Activated CD8-positive, alpha-beta memory T cell treated with anti-CD3 and anti-CD28 coated beads for 1 hour (primary cell): Measurements from ENCODE around the gene FIG4.
"Not testable (repeated sequence)": the region's sequence is repeated elsewhere in the genome, so short reads cannot be mapped to it uniquely, and the experiment has no call there.

ENCODE experiments used
- DNase-seq, 2 donors: peaks; one replicate each; pipeline ENCODE4 v3.0.0-alpha.2; 2020; ENCODE audit warnings: low read depth in 1 of 2; ENCODE audit errors: extremely low read depth in 1 of 2

The FIG4 gene

GRCh38 chr6:109690737-109691621 is at the start of gene FIG4, which contains the start of gene AK9:
Gene FIG4 (plus strand): TSS chr6:109691296. CDS start chr6:109691436, 140 bp downstream.
Gene AK9 (minus strand): TSS chr6:109691202. CDS start chr6:109675745, 15,457 bp downstream.
- DNase-seq: peak; percentile 69 to 81

GRCh38 chr6:109644131-109644530 is 47.0 kb upstream of the FIG4 start:
- DNase-seq: no peak

GRCh38 chr6:109653264-109653663 is 37.8 kb upstream of the FIG4 start:
- no peak for DNase-seq

- no peak for DNase-seq
These were observed 35.3 kb upstream of the FIG4 start for GRCh38 chr6:109655761-109656262.

GRCh38 chr6:109660526-109661320 is 30.4 kb upstream of the FIG4 start:
- DNase-seq: no peak

- DNase-seq: no peak
These were observed 28.9 kb upstream of the FIG4 start for GRCh38 chr6:109662192-109662591.

- no peak for DNase-seq
These were observed 21.3 kb upstream of the FIG4 start for GRCh38 chr6:109669811-109670210.

- DNase-seq: no peak
These were observed 19.4 kb upstream of the FIG4 start for GRCh38 chr6:109671733-109672132.

GRCh38 chr6:109672175-109672574 is 18.9 kb upstream of the FIG4 start:
- DNase-seq: no peak

GRCh38 chr6:109672839-109673238 is 18.3 kb upstream of the FIG4 start:
- no peak for DNase-seq

GRCh38 chr6:109676724-109677123 is 14.4 kb upstream of the FIG4 start:
- no peak for DNase-seq

- no peak for DNase-seq
These were observed 12.9 kb upstream of the FIG4 start for GRCh38 chr6:109678240-109678639.

GRCh38 chr6:109678661-109679505 is 12.2 kb upstream of the FIG4 start:
- DNase-seq: not testable (repeated sequence)

GRCh38 chr6:109686566-109687265 is 4.4 kb upstream of the FIG4 start:
- no peak for DNase-seq

GRCh38 chr6:109687271-109687761 is 3.8 kb upstream of the FIG4 start:
- no peak for DNase-seq

GRCh38 chr6:109690373-109690736 is 741 bp upstream of the FIG4 start:
- peak in 1 of 2 donors; percentile 42 for DNase-seq

GRCh38 chr6:109693111-109693510 is 2.0 kb downstream of the FIG4 start:
- DNase-seq: no peak

- DNase-seq: no peak
These were observed 4.4 kb downstream of the FIG4 start for GRCh38 chr6:109695468-109695867.

GRCh38 chr6:109696355-109696754 is 5.3 kb downstream of the FIG4 start:
- DNase-seq: no peak

- no peak for DNase-seq
These were observed 10.1 kb downstream of the FIG4 start for GRCh38 chr6:109701221-109701620.
